ENCODE results near the gene TSPAN2. TPM values are rescaled to one million over a fixed set of nuclear protein-coding genes. Genes with fewer than 3 reads are reported as not detected.

TSPAN2 gene
- total RNA-seq, 4 donors from 2014 or later = 53.7 to 85.1 (median 63.8) TPM

DNA sequence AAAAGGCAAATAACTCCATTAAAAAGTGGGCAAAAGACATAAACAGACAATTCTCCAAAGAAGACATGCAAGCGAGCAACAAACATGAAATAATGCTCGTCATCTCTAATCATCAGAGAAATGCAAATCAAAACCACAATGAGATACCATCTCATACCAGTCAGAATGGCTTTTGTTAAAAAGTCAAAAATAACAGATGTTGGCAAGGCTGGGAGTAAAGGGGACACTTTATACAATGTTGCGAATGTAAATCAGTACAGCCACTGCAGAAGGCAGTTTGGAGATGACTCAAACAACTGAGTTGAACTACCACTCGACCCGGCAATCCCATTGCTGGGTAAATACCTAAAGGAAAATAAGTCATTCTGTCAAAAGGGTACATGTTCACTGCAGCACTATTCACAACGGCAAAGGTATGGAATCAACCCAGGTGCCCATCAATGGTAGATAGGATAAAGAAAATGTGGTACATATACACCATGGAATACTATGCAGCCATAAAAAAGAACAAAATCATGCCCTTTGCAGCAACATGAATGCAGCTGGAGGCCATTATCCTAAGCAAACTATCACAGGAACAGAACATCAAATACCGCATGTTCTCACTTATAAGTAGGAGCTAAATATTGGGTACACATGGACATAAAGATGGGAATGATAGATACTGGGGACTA, 25.9 kb downstream of the TSPAN2 start:
- peaks cover 0 to 6% of the 10 kb centered on the region in 2 donors for H3K36me3 ChIP-seq
- H3K9me3 ChIP-seq = no peaks in the 10 kb centered on the region
- peaks cover 0 to 51% (median 0%) of the 10 kb centered on the region in 3 donors for H3K4me1 ChIP-seq
- TF ChIP-seq POLR2A (IDR thresholded peaks at IDR 0.05) (no peak), EP300 (IDR thresholded peaks at IDR 0.05) (no peak), POLR2AphosphoS5 (IDR thresholded peaks at IDR 0.05) (no peak)
- TF ChIP-seq, protein P1, sequence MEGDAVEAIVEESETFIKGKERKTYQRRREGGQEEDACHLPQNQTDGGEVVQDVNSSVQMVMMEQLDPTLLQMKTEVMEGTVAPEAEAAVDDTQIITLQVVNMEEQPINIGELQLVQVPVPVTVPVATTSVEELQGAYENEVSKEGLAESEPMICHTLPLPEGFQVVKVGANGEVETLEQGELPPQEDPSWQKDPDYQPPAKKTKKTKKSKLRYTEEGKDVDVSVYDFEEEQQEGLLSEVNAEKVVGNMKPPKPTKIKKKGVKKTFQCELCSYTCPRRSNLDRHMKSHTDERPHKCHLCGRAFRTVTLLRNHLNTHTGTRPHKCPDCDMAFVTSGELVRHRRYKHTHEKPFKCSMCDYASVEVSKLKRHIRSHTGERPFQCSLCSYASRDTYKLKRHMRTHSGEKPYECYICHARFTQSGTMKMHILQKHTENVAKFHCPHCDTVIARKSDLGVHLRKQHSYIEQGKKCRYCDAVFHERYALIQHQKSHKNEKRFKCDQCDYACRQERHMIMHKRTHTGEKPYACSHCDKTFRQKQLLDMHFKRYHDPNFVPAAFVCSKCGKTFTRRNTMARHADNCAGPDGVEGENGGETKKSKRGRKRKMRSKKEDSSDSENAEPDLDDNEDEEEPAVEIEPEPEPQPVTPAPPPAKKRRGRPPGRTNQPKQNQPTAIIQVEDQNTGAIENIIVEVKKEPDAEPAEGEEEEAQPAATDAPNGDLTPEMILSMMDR (IDR thresholded peaks at IDR 0.05) = no peak
- H3K27me3 ChIP-seq = no peaks in the 10 kb centered on the region
- 71 to 78% methylated on average over 6 to 7 of the region's 7 CpGs for WGBS, 2 donors (ENCODE audit: low coverage in 1 of 2)
- H3K27ac ChIP-seq = peak overlapping the region in 2 of 4 donors; percentile 54 to 69
- no peak for ATAC-seq
- H3K4me3 ChIP-seq = no peak overlapping the region

DNA sequence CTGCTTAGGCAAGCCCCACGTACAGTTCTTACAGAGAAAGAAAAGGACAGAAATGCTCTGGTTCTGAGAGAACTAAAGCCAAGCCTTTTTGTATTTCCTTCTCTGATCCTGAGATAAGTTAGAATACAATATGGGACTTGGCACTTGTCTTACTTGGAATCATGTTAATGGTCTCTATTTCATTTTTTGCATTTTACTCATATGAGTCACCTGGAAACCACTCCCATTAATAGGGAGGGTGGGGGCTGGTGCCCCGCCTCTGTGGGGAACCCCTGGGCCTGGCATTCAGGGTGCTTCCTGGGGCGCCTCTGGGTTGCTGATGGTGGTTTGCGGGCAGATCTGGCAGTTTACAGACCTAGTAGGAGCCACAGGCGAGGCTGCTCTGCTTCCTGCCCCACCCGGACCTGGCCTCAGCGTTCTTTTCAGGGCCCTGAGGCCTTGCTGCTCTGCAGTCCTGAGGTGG, 26.7 kb downstream of the TSPAN2 start:
- H3K27me3 ChIP-seq = no peaks in the 10 kb centered on the region
- TF ChIP-seq POLR2A (IDR thresholded peaks at IDR 0.05) (no peak), POLR2AphosphoS5 (IDR thresholded peaks at IDR 0.05) (peak; percentile 23), EP300 (IDR thresholded peaks at IDR 0.05) (no peak)
- TF ChIP-seq, protein P1 (IDR thresholded peaks at IDR 0.05) = no peak
- WGBS, 2 donors (ENCODE audit: low coverage in 1 of 2) = 55 to 59% methylated on average over 7 of the region's 7 CpGs
- H3K36me3 ChIP-seq = peaks cover 0 to 13% of the 10 kb centered on the region in 2 donors
- peaks cover 0 to 43% (median 0%) of the 10 kb centered on the region in 3 donors for H3K4me1 ChIP-seq
- ATAC-seq = peak; percentile 70
- H3K9me3 ChIP-seq = no peaks in the 10 kb centered on the region
- H3K4me3 ChIP-seq = no peak overlapping the region
- H3K27ac ChIP-seq = peak overlapping the region in 3 of 4 donors; percentile 54 to 69 (median 58)

DNA sequence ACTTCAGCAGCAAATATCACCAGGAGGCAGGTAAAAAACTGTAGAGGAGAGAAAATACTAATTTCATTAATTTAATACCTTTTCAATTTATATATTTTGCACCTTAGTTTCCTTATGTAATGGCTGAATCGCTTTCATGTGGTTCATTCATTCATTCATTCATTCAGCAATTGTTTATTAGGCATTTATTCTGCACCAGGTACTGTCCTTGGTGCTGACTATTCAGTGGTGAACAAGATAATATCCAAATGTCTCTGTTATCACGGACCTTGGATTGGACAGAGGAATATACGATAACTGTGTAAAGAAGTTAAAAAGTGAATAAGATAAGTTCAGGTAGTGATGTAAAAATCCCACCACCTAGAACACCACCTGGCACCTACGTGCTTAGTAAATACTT, 28.8 kb downstream of the TSPAN2 start:
- Histone ChIP-seq H3K36me3 (peaks cover 0 to 18% of the 10 kb centered on the region in 2 donors), H3K27ac (no peak overlapping the region), H3K27me3 (no peaks in the 10 kb centered on the region), H3K4me1 (peaks cover 0 to 48% (median 0%) of the 10 kb centered on the region in 3 donors), H3K9me3 (no peaks in the 10 kb centered on the region), H3K4me3 (no peak overlapping the region)
- WGBS, 2 donors (ENCODE audit: low coverage in 1 of 2) = 62 to 90% methylated on average over 2 to 4 of the region's 4 CpGs
- no peak for ATAC-seq
- TF ChIP-seq POLR2A (IDR thresholded peaks at IDR 0.05) = no peak
- TF ChIP-seq POLR2AphosphoS5 (IDR thresholded peaks at IDR 0.05) = no peak
- TF ChIP-seq, protein P1 (IDR thresholded peaks at IDR 0.05) = no peak
- TF ChIP-seq EP300 (IDR thresholded peaks at IDR 0.05) = no peak

DNA sequence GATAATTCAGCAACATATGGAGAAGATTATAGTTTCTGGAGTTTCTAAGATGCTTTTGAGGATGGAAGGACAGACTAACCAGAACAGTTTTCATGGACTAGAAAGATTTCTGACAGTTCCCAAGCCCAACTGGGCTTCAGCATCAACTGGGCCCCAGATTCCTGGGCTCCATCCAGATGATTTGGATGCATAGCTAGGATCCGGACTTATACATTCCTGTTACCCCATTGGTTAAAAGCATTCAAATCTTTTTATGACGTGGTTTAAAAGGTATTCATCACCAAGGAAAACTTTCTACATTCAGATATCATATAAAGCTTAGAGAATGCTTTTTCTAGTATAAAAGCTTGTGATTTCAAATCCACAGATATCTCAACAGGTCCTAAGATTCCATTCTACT, 30.0 kb downstream of the TSPAN2 start:
- TF ChIP-seq EP300 (IDR thresholded peaks at IDR 0.05) = no peak
- TF ChIP-seq, protein P1 (IDR thresholded peaks at IDR 0.05) = no peak
- TF ChIP-seq POLR2AphosphoS5 (IDR thresholded peaks at IDR 0.05) = no peak
- no peak for TF ChIP-seq POLR2A (IDR thresholded peaks at IDR 0.05)
- peaks cover 0 to 48% (median 0%) of the 10 kb centered on the region in 3 donors for H3K4me1 ChIP-seq
- peaks cover 0 to 24% of the 10 kb centered on the region in 2 donors for H3K36me3 ChIP-seq
- WGBS, 2 donors (ENCODE audit: low coverage in 1 of 2) = 30 to 32% methylated on average over 2 of the region's 2 CpGs
- H3K27ac ChIP-seq = no peak overlapping the region
- H3K27me3 ChIP-seq = no peaks in the 10 kb centered on the region
- no peak overlapping the region for H3K4me3 ChIP-seq
- no peaks in the 10 kb centered on the region for H3K9me3 ChIP-seq
- ATAC-seq = no peak

Data from gastroesophageal sphincter (tissue), 4 donors.